ENCODE results near the gene TNRC6B.

The TNRC6B gene

DNA sequence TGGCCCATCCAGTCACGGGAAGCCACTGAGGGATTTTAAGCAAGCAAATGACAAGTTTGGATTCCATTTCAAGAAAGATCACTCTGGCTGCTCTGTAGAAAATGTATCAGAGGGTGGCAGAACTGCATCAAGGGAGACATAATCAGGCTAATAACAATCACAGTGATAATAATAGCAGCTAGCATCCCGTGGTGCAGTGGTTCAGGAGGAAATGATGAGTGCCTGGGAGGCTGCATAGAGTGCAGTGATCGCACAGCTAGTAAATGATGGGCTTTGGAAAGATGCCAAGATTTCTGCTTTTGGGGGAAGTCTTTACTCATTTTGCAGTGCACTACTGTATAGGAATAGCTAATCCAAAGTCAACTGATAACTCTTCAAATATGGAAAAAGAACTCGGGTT is 35.8 kb downstream of the TNRC6B start:
- Histone ChIP-seq H3K4me1 (ENCODE audit: insufficient read depth, low read length, severe bottlenecking) (peaks cover 77% of the 10 kb centered on the region), H3K27me3 (ENCODE audit: insufficient read depth, low read length) (no peaks in the 10 kb centered on the region), H3K79me2 (ENCODE audit: insufficient read depth, low read length) (peaks cover 72% of the 10 kb centered on the region)

DNA sequence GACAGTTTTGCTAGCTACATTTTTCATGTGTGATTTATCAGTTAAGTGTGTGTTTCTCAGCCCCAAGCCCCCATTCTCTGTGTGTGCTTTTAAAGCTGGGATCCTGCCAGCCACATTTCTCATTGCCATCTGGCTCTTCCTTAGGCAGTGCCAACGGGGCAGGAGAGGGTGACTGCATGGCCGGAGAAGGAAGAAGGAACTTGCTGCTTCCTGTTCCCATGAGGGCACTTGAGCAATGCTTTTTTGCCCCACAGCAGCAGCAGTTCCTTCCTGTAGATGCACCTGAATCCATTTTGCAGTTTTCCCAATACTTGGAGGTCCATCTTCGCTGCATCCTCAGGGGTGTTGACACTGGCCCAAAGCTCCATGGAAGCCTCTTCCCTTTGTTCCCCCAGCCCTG is 37.5 kb downstream of the TNRC6B start:
- Histone ChIP-seq H3K36me3 (ENCODE audit: insufficient read depth, low read length) (peaks cover 24% of the 10 kb centered on the region; the same call in 1 of the 2 replicates), H3K9ac (ENCODE audit: low read length) (peak overlapping the region; percentile 34; the same call in 1 of the 2 replicates), H2AFZ (ENCODE audit: low read length) (no peak overlapping the region), H3F3A (ENCODE audit: insufficient read depth, low read length) (no peaks in the 10 kb centered on the region), H3K27ac (ENCODE audit: low read depth, low read length, poor library complexity, severe bottlenecking) (peak overlapping the region; percentile 76), H3K79me2 (ENCODE audit: insufficient read depth, low read length) (peaks cover 73% of the 10 kb centered on the region), H3K4me1 (ENCODE audit: insufficient read depth, low read length, severe bottlenecking) (peaks cover 59% of the 10 kb centered on the region), H3K9me2 (ENCODE audit: low read depth, low read length) (no peaks in the 10 kb centered on the region), H3K4me2 (ENCODE audit: low read length) (peak overlapping the region; percentile 49), H3K4me3 (ENCODE audit: low read depth, low read length, poor library complexity, severe bottlenecking) (peak overlapping the region; percentile 34), H4K20me1 (ENCODE audit: insufficient read depth, low read length) (no peaks in the 10 kb centered on the region), H3K27me3 (ENCODE audit: insufficient read depth, low read length) (no peaks in the 10 kb centered on the region), H3K9me3 (ENCODE audit: low read length) (no peaks in the 10 kb centered on the region)
- TF ChIP-seq EZH2 (IDR thresholded peaks at IDR 0.05; ENCODE audit: borderline replicate concordance, low read length), result no peak
- TF ChIP-seq, protein P1, sequence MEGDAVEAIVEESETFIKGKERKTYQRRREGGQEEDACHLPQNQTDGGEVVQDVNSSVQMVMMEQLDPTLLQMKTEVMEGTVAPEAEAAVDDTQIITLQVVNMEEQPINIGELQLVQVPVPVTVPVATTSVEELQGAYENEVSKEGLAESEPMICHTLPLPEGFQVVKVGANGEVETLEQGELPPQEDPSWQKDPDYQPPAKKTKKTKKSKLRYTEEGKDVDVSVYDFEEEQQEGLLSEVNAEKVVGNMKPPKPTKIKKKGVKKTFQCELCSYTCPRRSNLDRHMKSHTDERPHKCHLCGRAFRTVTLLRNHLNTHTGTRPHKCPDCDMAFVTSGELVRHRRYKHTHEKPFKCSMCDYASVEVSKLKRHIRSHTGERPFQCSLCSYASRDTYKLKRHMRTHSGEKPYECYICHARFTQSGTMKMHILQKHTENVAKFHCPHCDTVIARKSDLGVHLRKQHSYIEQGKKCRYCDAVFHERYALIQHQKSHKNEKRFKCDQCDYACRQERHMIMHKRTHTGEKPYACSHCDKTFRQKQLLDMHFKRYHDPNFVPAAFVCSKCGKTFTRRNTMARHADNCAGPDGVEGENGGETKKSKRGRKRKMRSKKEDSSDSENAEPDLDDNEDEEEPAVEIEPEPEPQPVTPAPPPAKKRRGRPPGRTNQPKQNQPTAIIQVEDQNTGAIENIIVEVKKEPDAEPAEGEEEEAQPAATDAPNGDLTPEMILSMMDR (IDR thresholded peaks at IDR 0.05; ENCODE audit: low read length), result no peak

More for the DNA sequence above, 35.8 kb downstream of the TNRC6B start:
- Histone ChIP-seq H3K27ac (ENCODE audit: low read depth, low read length, poor library complexity, severe bottlenecking) (no peak overlapping the region), H3K9me3 (ENCODE audit: low read length) (no peaks in the 10 kb centered on the region), H4K20me1 (ENCODE audit: insufficient read depth, low read length) (no peaks in the 10 kb centered on the region), H2AFZ (ENCODE audit: low read length) (no peak overlapping the region), H3K9me2 (ENCODE audit: low read depth, low read length) (no peaks in the 10 kb centered on the region), H3F3A (ENCODE audit: insufficient read depth, low read length) (no peaks in the 10 kb centered on the region), H3K4me3 (ENCODE audit: low read depth, low read length, poor library complexity, severe bottlenecking) (no peak overlapping the region), H3K9ac (ENCODE audit: low read length) (no peak overlapping the region), H3K4me2 (ENCODE audit: low read length) (no peak overlapping the region), H3K36me3 (ENCODE audit: insufficient read depth, low read length) (peaks cover 24% of the 10 kb centered on the region; the same call in 1 of the 2 replicates)
- no peak for TF ChIP-seq EZH2 (IDR thresholded peaks at IDR 0.05; ENCODE audit: borderline replicate concordance, low read length)
- TF ChIP-seq, protein P1 (IDR thresholded peaks at IDR 0.05; ENCODE audit: low read length), result no peak

DNA sequence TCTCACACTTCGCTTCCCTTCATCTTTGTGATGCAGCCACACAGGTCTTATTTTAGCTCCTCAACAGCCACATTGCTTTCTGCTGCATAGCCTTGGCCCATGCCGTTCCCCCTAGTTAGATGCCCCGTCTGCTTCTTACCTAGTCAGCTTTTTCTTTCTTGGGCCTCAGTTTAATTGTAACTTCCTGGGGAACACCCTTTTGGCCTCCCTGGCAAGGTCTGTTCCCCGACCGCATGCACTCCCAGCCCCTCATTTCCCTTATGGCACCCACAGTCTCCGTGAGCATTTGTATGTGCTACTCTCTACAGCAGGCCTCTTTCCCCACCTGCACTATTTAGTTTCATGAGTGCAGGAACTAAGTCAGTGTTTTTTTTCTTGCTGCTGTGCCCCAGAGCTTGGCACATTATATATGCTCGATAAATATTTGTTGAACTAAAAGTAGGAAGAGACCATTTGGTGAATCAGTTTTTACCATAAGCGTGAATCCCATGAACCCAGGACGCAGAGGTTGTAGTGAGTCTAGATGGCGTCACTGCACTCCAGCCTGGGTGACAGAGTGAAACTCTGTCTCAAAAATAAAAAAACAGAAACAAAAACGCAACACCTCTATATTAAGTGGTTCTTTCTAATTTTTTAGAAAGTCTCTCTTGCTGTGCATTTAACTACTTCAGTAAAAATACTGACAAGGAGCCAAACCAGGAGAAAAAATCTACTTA is 38.5 kb downstream of the TNRC6B start:
- H3K9ac ChIP-seq (ENCODE audit: low read length), result peak overlapping the region; percentile 34; the same call in 1 of the 2 replicates
- no peaks in the 10 kb centered on the region for H3K9me3 ChIP-seq (ENCODE audit: low read length)
- peaks cover 32% of the 10 kb centered on the region; the same call in 1 of the 2 replicates for H3K36me3 ChIP-seq (ENCODE audit: insufficient read depth, low read length)
- no peak for TF ChIP-seq EZH2 (IDR thresholded peaks at IDR 0.05; ENCODE audit: borderline replicate concordance, low read length)
- TF ChIP-seq, protein P1 (IDR thresholded peaks at IDR 0.05; ENCODE audit: low read length), result no peak
- H4K20me1 ChIP-seq (ENCODE audit: insufficient read depth, low read length), result no peaks in the 10 kb centered on the region
- H3K79me2 ChIP-seq (ENCODE audit: insufficient read depth, low read length), result peaks cover 78% of the 10 kb centered on the region
- no peaks in the 10 kb centered on the region for H3K9me2 ChIP-seq (ENCODE audit: low read depth, low read length)
- peak overlapping the region; percentile 49 for H3K4me2 ChIP-seq (ENCODE audit: low read length)
- H2AFZ ChIP-seq (ENCODE audit: low read length), result no peak overlapping the region
- no peaks in the 10 kb centered on the region for H3F3A ChIP-seq (ENCODE audit: insufficient read depth, low read length)
- peak overlapping the region; percentile 34 for H3K4me3 ChIP-seq (ENCODE audit: low read depth, low read length, poor library complexity, severe bottlenecking)
- H3K27me3 ChIP-seq (ENCODE audit: insufficient read depth, low read length), result no peaks in the 10 kb centered on the region
- peaks cover 49% of the 10 kb centered on the region for H3K4me1 ChIP-seq (ENCODE audit: insufficient read depth, low read length, severe bottlenecking)
- peak overlapping the region; percentile 76 for H3K27ac ChIP-seq (ENCODE audit: low read depth, low read length, poor library complexity, severe bottlenecking)

All from OCI-LY1 (cell line).